DMS153 treated with DMSO at 0.1 percent for 48 hours (cell line): Measurements from ENCODE around the gene UQCR10.
A peak's percentile ranks its signal among the peaks of the same experiment; 100 is the strongest.

Experiments used
- DNase-seq: peaks from one replicate; lab custom pipeline; 2025; ENCODE audit not compliant: unreplicated experiment; lab: John Stamatoyannopoulos, UW

The UQCR10 gene

DNA sequence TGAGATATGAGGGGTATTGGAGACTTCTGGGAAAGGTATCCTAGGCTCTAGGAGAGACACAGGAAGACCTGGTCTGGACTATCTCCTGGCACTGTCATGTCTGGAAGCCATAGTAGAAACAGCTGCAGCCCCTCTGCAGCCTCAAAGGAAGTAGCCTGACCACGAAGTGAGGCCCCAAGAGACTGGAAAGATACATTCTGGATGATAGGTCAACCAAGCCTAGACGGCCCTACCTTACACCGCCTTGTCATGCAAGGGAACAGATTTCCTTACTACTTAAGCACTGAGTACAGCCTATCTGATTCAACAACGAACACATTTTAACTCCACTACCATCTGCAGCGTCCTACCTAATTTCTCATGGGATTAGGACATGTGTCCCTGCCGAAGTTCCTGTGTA is 31.1 kb downstream of the UQCR10 start:
- DNase-seq: no peak

DNA sequence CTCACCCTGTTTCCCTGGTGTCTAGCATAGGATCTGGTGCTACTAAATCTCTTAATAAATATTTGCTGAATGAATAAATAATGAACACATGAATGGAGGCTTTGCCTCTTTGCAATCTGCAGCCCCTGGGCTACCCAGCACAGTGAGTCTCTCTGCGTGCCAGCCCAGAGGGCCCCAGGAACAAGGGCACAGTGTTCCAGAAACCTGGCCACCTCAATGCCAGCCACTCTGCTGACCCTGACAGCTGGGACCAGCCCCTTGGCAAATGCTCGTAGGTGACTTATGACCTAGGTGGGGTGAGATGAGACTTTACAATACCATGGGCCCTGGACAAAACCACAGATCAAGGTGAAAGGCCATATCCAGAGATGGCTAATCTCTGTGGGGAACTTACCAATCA is 31.6 kb downstream of the UQCR10 start:
- DNase-seq: no peak

DNA sequence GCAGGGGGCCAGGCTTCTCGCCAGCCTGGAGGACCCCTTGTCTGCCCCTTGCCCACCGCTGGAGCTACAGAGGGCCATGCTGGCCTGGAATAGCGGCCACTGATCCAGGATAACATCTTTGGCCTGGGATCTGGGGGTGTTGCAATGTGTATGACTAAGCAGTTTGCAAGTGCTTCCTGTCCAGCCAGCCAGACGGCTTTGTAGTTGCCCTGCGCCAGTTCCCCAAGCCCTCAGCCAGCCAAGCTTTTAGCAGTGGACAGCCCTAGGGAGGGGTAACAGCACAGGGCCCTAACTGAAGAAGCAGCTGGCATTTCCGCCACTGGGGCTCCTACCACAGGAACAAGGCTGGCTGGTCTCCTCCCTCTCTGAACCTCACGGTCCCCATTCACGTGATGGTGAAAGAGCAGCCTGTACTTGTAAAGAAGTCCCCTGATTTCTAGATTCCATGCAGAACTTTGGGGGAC is 32.1 kb downstream of the UQCR10 start:
- DNase-seq: peak; percentile 31

DNA sequence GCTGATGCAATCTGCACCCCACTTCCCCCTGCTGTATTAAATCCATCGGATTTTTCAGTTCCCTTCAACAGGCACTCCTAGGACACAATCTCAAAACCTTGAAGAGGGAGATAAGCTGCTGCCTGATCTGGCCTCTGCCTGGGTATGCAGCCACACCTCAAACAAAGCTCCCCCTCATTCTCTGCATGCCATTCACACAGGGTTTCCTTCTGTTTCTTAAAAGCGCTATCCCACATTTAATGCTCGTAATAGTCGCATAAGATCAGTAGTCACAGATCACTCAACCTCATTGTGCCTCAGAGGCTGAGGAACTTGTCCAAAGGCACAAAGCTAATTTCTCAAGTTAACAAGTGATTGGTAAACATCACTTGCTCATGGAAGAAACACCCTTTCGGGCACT is 34.0 kb downstream of the UQCR10 start:
- no peak for DNase-seq

DNA sequence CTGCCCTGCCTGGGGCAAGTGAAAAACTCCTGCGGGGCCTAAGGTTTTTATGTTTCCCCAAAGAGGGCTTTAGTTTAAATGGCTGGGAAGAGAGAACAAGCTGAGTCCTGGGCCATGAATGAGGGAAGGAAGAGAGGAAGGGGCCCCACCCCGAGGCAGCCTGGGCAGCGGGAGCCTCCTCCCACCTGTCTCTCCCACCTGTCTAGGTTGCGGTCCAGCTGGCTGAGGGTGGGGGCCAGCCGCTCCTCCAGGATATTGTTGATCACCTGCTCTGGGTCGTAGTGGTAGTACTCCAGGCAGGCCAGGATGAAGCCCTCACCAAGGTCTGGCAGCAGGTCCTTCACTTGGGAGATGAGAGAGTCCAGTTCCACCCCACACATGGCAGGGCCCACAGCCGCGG is 34.6 kb downstream of the UQCR10 start:
- no peak for DNase-seq

DNA sequence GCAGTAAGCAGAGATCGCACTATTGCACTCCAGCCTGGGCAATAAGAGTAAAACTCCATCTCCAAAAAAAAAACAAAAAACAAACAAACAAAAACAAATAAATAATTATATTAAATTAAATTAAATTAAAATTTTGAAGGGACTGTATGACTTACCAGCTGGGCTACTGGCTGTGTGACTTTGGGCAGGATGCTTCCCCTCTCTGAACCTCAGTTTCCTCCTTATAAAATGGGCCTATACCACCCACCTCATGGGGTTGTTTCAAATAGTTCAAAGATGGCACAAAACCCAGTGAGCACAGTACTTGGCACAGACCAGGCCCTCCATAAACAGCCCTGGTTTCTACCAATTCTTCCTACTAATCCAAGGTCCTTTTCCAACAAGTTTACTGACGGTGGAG is 36.0 kb downstream of the UQCR10 start:
- no peak for DNase-seq

DNA sequence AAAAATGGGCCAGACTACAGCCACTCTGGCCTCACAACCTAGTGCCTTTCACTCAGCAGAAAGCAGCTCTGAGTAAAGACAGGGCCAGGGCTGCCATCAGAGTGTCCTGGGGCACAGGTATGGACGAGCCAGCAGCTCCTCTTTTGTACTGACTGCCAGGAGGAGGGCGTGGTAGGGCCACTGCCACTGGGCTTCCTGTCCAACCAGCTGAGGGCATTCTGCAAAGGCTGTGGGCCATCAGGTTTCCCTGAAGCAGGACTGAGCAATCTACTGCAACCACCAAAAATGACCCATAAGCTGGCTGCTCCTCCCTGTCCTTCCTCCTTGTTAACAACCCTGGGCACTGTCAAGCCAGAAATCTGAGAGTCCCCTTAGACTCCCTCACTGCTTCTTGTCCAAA is 37.8 kb downstream of the UQCR10 start:
- DNase-seq: no peak

DNA sequence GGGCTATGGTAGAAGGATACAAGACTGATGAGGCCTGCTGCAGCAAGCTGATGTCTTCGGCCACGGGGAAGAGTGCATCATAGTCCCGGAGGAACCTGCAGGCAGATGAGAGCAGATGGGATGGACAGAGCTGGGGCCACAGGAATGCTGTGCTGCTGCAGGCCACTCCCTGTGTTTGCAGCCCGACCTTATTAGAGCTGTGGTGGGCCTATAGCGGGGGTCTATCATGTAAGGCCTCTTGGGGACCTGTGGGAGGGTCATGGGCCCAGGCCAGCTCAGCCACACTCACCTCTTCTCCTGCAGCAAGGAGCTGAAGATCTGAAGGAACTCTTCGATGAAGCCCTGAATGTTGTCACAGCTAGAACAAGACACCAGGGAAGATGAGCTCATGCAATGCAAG is 39.0 kb downstream of the UQCR10 start:
- DNase-seq: no peak

DNA sequence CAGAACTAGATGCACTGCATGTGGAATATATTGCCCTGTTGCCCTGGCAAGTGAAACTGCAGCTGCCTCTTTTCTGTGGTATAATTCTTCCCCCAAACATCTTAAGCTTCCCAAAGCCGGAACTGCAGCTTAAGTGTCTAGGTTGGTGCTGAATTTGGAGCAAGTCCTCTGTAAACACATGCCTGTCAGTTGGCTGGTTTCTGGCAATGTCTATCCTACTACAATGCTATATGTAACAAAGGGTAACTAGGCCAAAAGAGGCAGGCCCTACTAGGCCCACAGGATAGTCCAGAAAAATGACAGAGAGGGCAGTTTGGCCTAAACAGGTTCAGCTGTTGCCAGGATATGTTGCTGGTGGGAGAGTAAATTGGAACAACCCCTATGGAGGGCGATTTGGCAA is 43.0 kb downstream of the UQCR10 start:
- no peak for DNase-seq

DNA sequence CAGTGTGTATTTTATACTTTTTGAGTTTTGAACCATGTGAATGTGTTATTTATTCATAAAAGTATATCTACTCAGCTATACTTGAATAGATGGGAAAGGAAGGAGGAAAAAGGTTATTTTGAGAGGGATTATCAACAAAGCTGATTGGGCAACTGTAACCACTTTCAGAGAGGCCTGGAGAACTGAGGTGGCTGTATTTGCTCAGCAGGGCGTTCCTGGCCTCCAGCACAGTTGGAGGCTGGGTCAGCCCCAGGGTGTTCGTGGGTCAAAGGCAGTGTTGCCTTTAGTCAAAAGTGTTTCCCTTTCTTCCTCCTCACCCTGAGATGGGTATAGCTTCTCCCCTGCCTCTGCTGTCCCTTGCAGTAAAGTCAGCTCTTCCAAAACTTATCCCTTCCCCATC is 44.2 kb downstream of the UQCR10 start:
- DNase-seq: no peak

DNA sequence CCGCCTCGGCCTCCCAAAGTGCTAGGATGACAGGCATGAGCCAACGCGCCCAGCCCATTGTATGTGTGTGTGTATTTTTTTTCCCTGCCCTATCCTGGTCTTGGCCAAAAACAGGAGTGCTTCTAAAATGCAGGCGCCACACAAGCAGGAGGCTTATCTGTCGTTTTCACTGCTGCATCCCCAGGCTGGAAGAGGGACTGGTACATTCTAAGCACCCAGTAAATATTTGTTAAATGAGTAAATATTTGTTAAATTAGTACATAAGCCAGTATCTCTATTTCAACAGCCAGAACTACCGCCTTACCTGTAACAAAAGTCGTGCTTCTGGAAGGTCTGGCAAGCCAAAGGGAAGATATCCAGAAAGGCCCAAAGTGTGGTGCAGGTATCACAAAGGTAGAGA is 46.0 kb downstream of the UQCR10 start:
- no peak for DNase-seq

DNA sequence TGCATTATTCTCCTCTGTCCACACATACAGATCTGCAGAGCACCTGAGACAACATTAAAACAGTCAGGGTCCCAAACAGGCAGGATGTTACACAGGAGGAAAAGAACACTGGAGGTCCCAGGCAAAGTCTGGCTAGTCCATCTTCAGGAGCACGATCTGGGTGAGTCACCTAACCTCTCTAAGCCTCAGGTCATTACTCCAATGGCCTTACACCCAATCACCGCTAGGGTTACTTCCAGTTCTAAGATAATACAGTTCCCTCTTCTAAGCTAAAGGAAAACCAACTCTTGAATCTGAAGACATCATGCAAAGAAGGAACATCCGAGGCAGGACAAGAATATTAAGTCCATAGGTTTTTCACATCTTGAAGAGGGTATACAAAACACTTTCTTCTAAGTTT is 46.4 kb downstream of the UQCR10 start:
- DNase-seq: no peak

DNA sequence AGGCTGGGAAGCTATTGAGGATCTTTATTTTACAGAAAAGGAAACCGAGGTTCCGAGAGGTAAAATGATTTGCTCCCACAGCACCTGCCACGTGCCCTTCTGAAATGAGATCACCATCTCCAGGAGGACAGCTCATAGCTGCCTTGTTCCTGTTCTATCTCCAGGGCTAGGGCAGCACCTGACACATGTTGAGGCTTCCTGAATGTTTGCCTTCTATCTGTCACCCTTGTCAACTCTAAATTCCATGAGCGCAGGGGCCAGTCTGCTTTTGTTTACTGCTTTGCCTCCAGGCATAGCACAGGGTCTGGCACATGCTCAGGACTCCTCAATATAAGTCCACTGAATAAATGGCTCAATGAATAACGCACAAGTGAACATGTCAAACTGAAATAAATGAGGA is 46.8 kb downstream of the UQCR10 start:
- DNase-seq: no peak

DNA sequence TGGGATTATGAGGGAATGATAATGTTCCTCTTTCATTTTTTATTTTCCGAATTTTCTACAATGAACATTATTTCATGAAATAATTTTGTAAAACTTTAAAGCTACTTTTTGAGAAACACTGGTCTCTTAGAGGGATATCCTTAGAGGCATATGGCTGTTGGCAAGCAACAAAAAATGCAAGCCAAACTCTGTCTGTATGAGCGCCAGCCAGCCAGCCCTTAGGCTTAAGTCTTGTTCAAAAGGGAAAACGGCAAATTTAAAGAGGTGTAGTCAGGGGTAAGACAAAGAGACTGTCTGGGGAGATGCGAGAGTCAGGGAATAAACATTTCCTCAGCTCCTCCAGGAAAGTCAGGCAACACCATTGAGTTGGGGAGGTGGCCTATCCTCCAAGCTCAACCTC is 48.4 kb downstream of the UQCR10 start:
- no peak for DNase-seq

DNA sequence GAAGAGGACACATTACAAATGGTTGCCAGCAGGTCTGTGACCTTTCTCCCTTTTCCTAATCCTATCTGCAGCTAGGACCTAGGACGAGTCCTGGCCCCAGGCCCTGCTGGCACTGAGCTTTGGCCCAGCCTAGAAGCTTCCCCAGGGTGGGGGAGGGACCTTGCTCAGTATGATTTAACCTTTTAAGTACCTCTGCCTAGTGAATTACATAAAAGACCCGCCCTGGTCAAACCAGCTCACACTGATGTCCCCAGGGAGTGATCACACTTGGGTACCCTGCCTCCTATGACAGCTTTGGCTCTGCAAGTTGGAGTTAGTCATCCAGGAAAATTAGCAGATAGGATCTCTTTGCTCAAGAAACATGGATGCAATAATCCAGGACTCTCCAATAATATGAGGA is 49.0 kb downstream of the UQCR10 start:
- DNase-seq: no peak

DNA sequence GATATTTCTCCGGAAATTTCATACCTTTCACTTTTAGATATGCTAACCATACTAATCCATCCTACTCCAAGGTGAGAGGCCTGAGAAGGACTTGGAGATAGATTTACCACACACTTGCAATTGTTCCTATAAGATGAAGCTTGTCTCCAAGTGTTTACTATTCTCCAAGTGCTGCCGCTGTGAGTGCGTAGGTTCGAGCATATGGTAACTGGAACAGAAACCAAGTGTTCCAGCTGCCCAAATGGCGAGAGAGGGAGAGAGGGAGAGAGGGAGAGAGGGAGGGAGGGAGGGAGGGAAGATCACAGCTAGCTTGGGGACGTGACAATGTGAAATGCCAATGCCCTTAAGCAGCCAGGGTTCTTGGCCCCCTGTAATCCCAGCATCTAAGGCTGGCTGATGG is 49.4 kb downstream of the UQCR10 start:
- no peak for DNase-seq

DNA sequence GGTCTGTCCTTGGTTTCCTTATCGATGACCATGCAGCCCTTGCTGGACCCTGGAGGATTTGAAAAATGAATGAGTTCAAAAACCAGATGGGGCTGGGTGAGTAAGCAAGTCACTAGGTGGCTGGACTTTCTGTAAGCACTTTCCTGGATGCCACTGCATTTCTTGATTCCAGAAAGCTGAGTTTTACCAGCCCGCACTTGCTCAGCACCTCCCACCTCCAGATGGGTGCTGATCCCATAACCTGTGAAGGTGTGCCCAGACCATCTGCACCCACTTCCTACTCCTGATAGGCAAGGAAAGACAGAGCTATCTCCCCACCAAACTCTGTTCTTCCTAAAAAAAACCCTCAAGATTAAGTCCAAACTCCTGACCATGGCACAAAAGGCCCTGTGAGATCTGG is 49.8 kb downstream of the UQCR10 start:
- no peak for DNase-seq

DNA sequence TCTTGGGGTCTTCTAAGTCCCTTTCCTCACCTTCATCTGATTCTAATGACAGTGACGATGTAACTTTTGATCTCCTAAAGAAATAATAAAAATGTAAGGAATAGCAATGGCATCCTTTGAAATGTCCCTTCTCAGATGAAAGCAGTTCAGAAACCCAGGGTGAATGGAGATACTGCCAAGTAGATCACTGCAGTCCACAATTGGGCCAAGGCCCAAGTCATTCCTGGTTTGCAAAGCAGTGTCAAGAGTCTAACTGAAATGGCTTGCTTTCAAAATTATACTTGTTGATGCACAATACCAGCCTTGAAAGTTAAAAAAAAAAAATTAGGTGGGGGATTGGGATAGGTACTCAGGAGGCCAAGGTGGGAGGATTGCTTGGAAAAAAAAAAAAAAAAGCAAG is 50.6 kb downstream of the UQCR10 start:
- no peak for DNase-seq

DNA sequence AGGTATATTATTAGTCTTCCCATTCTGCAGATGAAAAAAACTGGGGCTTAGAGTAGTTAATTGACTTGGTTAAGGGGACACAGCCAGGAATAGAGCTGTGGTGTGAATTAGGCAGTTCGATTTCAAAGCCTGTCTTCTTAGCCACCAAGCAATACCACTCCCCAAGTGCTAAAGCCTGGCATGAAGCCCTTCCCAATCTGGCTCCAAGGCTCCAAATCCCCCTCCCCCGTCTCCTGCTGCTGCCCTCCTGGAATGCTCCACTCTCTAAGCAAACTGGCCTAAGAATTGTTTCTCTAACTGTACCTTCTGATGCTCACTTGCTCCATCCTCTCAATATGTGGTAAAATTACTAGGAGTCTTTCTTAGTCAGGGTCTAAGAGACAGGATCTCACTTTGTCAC is 52.3 kb downstream of the UQCR10 start:
- DNase-seq: no peak
